Measurements from ENCODE around the gene LRRFIP1. TPM values are rescaled to one million over a fixed set of nuclear protein-coding genes. Genes with fewer than 3 reads are reported as not detected.
A peak's percentile ranks its signal among the peaks of the same experiment; 100 is the strongest.

The LRRFIP1 gene
- total RNA-seq, 1 donor from 2014 or later = 40.7 TPM

- Mint-ChIP-seq H3K4me3 (no peak overlapping the region), H3K4me1 (peaks cover 15% of the 10 kb centered on the region), H3K27ac (no peak overlapping the region), H3K9me3 (no peaks in the 10 kb centered on the region), H3K27me3 (ENCODE audit: insufficient read depth, low read depth) (peaks cover 3% of the 10 kb centered on the region), H3K36me3 (peaks cover 5% of the 10 kb centered on the region)
- Histone ChIP-seq H3K79me2 (ENCODE audit: low read depth) (no peaks in the 10 kb centered on the region), H3K27me3 (no peaks in the 10 kb centered on the region), H2AFZ (replicated peaks) (no peak overlapping the region), H3F3A (ENCODE audit: low read depth) (no peaks in the 10 kb centered on the region), H3K4me2 (no peak overlapping the region), H3K4me1 (no peaks in the 10 kb centered on the region), H4K20me1 (ENCODE audit: low read depth) (peaks cover 5% of the 10 kb centered on the region), H3K4me3 (no peak overlapping the region), H3K9me3 (ENCODE audit: low read depth) (no peaks in the 10 kb centered on the region), H3K27ac (no peak overlapping the region), H3K36me3 (no peaks in the 10 kb centered on the region), H3K9ac (no peak overlapping the region)
- DNase-seq (ENCODE audit: low spot score) = no peak
- TF ChIP-seq CTCF (IDR thresholded peaks at IDR 0.05) = no peak
- no peak for TF ChIP-seq EZH2 (IDR thresholded peaks at IDR 0.05)
- TF ChIP-seq EZH2phosphoT487 (IDR thresholded peaks at IDR 0.05) = no peak
Observed at GRCh38 chr2:237742191-237742590, 114.8 kb downstream of the LRRFIP1 start.

DNA sequence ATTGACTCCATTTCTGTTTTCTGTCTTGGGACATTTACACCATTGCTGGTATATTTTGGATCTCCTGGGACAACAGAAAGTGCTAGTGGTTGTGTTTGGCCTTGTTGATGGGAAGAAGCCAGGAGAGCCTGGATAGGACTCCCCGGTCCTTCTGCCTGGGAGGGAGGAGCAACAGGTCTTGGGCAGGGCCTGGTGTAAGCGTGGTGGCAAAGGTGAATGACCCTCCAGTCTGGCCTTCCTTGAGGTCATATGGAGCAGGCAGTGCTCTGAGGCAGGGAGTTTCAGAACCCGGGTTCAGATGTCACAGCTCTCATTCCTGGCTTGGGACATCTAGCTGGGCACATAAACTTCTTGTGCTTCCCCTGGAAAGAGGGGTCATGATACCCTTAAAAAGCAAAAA, 115.2 kb downstream of the LRRFIP1 start:
- DNase-seq (ENCODE audit: low spot score) = no peak
- Mint-ChIP-seq H3K9me3 (no peaks in the 10 kb centered on the region), H3K27me3 (ENCODE audit: insufficient read depth, low read depth) (peaks cover 3% of the 10 kb centered on the region), H3K4me1 (peaks cover 15% of the 10 kb centered on the region), H3K27ac (no peak overlapping the region), H3K36me3 (peaks cover 7% of the 10 kb centered on the region), H3K4me3 (no peak overlapping the region)
- H3K36me3 ChIP-seq = no peaks in the 10 kb centered on the region
- no peaks in the 10 kb centered on the region for H3K4me1 ChIP-seq
- no peak overlapping the region for H3K9ac ChIP-seq
- no peak overlapping the region for H2AFZ ChIP-seq (replicated peaks)
- H3K4me2 ChIP-seq = no peak overlapping the region
- no peak overlapping the region for H3K27ac ChIP-seq
- no peak overlapping the region for H3K4me3 ChIP-seq
- H3K9me3 ChIP-seq (ENCODE audit: low read depth) = no peaks in the 10 kb centered on the region
- no peaks in the 10 kb centered on the region for H3F3A ChIP-seq (ENCODE audit: low read depth)
- TF ChIP-seq EZH2phosphoT487 (IDR thresholded peaks at IDR 0.05) = no peak
- TF ChIP-seq EZH2 (IDR thresholded peaks at IDR 0.05) = no peak
- no peak for TF ChIP-seq CTCF (IDR thresholded peaks at IDR 0.05)
- no peaks in the 10 kb centered on the region for H3K79me2 ChIP-seq (ENCODE audit: low read depth)
- H4K20me1 ChIP-seq (ENCODE audit: low read depth) = peaks cover 5% of the 10 kb centered on the region
- no peaks in the 10 kb centered on the region for H3K27me3 ChIP-seq

- Histone ChIP-seq H3K9me3 (ENCODE audit: low read depth) (no peaks in the 10 kb centered on the region), H4K20me1 (ENCODE audit: low read depth) (peaks cover 5% of the 10 kb centered on the region), H3K27me3 (no peaks in the 10 kb centered on the region), H3K27ac (no peak overlapping the region), H3F3A (ENCODE audit: low read depth) (no peaks in the 10 kb centered on the region), H3K4me1 (no peaks in the 10 kb centered on the region), H3K9ac (no peak overlapping the region), H2AFZ (replicated peaks) (no peak overlapping the region), H3K4me2 (no peak overlapping the region), H3K36me3 (no peaks in the 10 kb centered on the region), H3K79me2 (ENCODE audit: low read depth) (no peaks in the 10 kb centered on the region), H3K4me3 (no peak overlapping the region)
- DNase-seq (ENCODE audit: low spot score) = no peak
- Mint-ChIP-seq H3K9me3 (no peaks in the 10 kb centered on the region), H3K4me3 (no peak overlapping the region), H3K27ac (peak overlapping the region; percentile 57), H3K36me3 (peaks cover 5% of the 10 kb centered on the region), H3K4me1 (peaks cover 13% of the 10 kb centered on the region), H3K27me3 (ENCODE audit: insufficient read depth, low read depth) (peaks cover 3% of the 10 kb centered on the region)
- TF ChIP-seq CTCF (IDR thresholded peaks at IDR 0.05) = no peak
- no peak for TF ChIP-seq EZH2 (IDR thresholded peaks at IDR 0.05)
- TF ChIP-seq EZH2phosphoT487 (IDR thresholded peaks at IDR 0.05) = no peak
Observed at GRCh38 chr2:237743024-237743423, 115.6 kb downstream of the LRRFIP1 start.

Measured in neural progenitor cell (in vitro differentiated cells).